HG02885 (cell line): ENCODE results near the gene PECR.

ENCODE experiments used
- ATAC-seq: cut with Tn5 transposase; IDR thresholded peaks from one replicate; pipeline ENCODE4 v1.9.1; 2021; ENCODE audit warnings: mild to moderate bottlenecking; ENCODE audit not compliant: unreplicated experiment, poor library complexity

The PECR gene

GRCh38 chr2:216081487-216082116, at the start of gene PECR, which contains the start of gene TMEM169:
Gene PECR, minus strand, starts transcription at chr2:216081809. Its CDS starts 68 bp downstream, at chr2:216081741.
Gene TMEM169, plus strand, starts transcription at chr2:216081919. Its CDS starts 14,045 bp downstream, at chr2:216095964.
- peak; percentile 94 for ATAC-seq

- no peak for ATAC-seq
Observed at GRCh38 chr2:216130346-216130971, 48.9 kb upstream of the PECR start.

- ATAC-seq = no peak
Observed at GRCh38 chr2:216126943-216127342, 45.3 kb upstream of the PECR start.

GRCh38 chr2:216121255-216121654, 39.6 kb upstream of the PECR start:
- no peak for ATAC-seq

GRCh38 chr2:216119986-216120385, 38.4 kb upstream of the PECR start:
- no peak for ATAC-seq

- ATAC-seq = no peak
Observed at GRCh38 chr2:216119146-216119545, 37.5 kb upstream of the PECR start.

GRCh38 chr2:216118474-216118873, 36.9 kb upstream of the PECR start:
- ATAC-seq = no peak

- ATAC-seq = no peak
Observed at GRCh38 chr2:216117561-216118340, 36.1 kb upstream of the PECR start.

- ATAC-seq = no peak
Observed at GRCh38 chr2:216116418-216116817, 34.8 kb upstream of the PECR start.

GRCh38 chr2:216114714-216115531, 33.3 kb upstream of the PECR start:
- ATAC-seq = peak; percentile 41

GRCh38 chr2:216114382-216114713, 32.7 kb upstream of the PECR start:
- peak; percentile 3 for ATAC-seq

- ATAC-seq = peak; percentile 76
Observed at GRCh38 chr2:216113572-216113971, 32.0 kb upstream of the PECR start.

GRCh38 chr2:216112926-216113325, 31.3 kb upstream of the PECR start:
- no peak for ATAC-seq

GRCh38 chr2:216111122-216111521, 29.5 kb upstream of the PECR start:
- no peak for ATAC-seq

- no peak for ATAC-seq
Observed at GRCh38 chr2:216110620-216111019, 29.0 kb upstream of the PECR start.

- ATAC-seq = no peak
Observed at GRCh38 chr2:216109962-216110614, 28.5 kb upstream of the PECR start.

GRCh38 chr2:216108967-216109921, 27.6 kb upstream of the PECR start, which contains the start of gene XRCC5:
Gene XRCC5, plus strand, starts transcription at chr2:216109348. Its CDS starts 89 bp downstream, at chr2:216109437.
- ATAC-seq = peak; percentile 64

GRCh38 chr2:216108310-216108966, 26.8 kb upstream of the PECR start:
- ATAC-seq = no peak
